HepG2 (cell line): ENCODE data around the gene ABHD18. TPM values are rescaled to one million over a fixed set of nuclear protein-coding genes. Genes with fewer than 3 reads are reported as not detected.

ENCODE experiments used
- ATAC-seq: fragments of 200-7000 bp; cut with Tn5 transposase; 3 replicates; pipeline ENCODE4 v1.9.1; 2020; ENCODE audit warnings: mild to moderate bottlenecking, moderate library complexity
- BruUV-seq: library from RNA; stranded (reverse); fragments of 400-500 nt; replicated peaks from 2 replicates; lab custom pipeline; 2021; lab: Mats Ljungman, UMichigan
- CTCF ChIA-PET: fragments of 300-600 bp; formaldehyde crosslinking; extraction: SDS; loops from one replicate; lab custom pipeline; 2021; ENCODE audit warnings: low total read pairs, inconsistent platforms, low intra/inter-chr PET ratio; lab: Yijun Ruan, JAX
- POLR2A ChIA-PET: fragments of 350-600 bp; sonication (Branson Sonifier 250); formaldehyde crosslinking; loops from one replicate; lab custom pipeline; 2020; ENCODE audit warnings: antibody characterized with exemption, inconsistent platforms; lab: Yijun Ruan, JAX
- DNase-seq: peaks from one replicate; pipeline ENCODE4 v3.0.0-alpha.2; 2015; ENCODE audit warnings: low spot score
- FAIRE-seq: peaks from 3 replicates; lab custom pipeline; 2011; peaks lifted over from hg19 to GRCh38; lab: Jason Lieb, UNC
- H2AFZ ChIP-seq: one replicate; pipeline ENCODE4 v1.6.1; 2011; ENCODE audit warnings: low read length, inconsistent platforms
- H3K27ac ChIP-seq: fragments of 300-600 bp; 3 replicates; pipeline ENCODE4 v1.8.0; 2011; ENCODE audit warnings: mixed run types, mild to moderate bottlenecking, mixed read lengths, low read length, inconsistent platforms; ENCODE audit not compliant: insufficient read depth; ENCODE audit errors: extremely low read length
- H3K27me3 ChIP-seq, 2 experiments: fragments of 200-600 bp in 1 of 2; 2 replicates in 1 of 2; 3 replicates in 1 of 2; pipeline versions ENCODE4 v1.6.0 to v1.8.0; 2011; ENCODE audit warnings: low read length in 2 of 2, mild to moderate bottlenecking in 2 of 2, moderate library complexity in 2 of 2, inconsistent platforms in 1 of 2; ENCODE audit not compliant: insufficient read depth in 2 of 2, control insufficient read depth in 1 of 2
- H3K36me3 ChIP-seq, 2 experiments: fragments of 200-600 bp in 1 of 2; replicated peaks in 1 of 2; 2 replicates in 1 of 2; 3 replicates in 1 of 2; pipeline versions ENCODE4 v1.5.1 to v1.8.0; 2011; ENCODE audit warnings: low read length in 2 of 2, inconsistent platforms in 1 of 2; ENCODE audit not compliant: insufficient read depth in 2 of 2, control insufficient read depth in 1 of 2
- H3K4me1 ChIP-seq: 2 replicates; pipeline ENCODE4 v1.5.1; 2012; ENCODE audit warnings: low read length, inconsistent platforms; ENCODE audit not compliant: insufficient read depth
- H3K4me2 ChIP-seq: 2 replicates; pipeline ENCODE4 v1.6.0; 2011; ENCODE audit warnings: low read depth, low read length, inconsistent platforms
- H3K4me3 ChIP-seq, 3 experiments: fragments of 200-600 bp in 1 of 3; sonication (generic), shearing (Covaris generic) in 1 of 3; replicated peaks in 1 of 3; 2 replicates each; pipeline ENCODE4 v1.5.1; 2011 to 2016; ENCODE audit warnings: low read length in 3 of 3, inconsistent platforms in 2 of 3, low read depth in 2 of 3, mild to moderate bottlenecking in 2 of 3, control low read depth in 1 of 3, mixed read lengths in 1 of 3; ENCODE audit not compliant: insufficient read depth in 1 of 3
- H3K79me2 ChIP-seq: one replicate; pipeline ENCODE4 v1.6.1; 2011; ENCODE audit warnings: low read length, inconsistent platforms; ENCODE audit not compliant: insufficient read depth
- H3K9ac ChIP-seq: 2 replicates; pipeline ENCODE4 v1.6.0; 2011; ENCODE audit warnings: mild to moderate bottlenecking, low read depth, low read length, inconsistent platforms; ENCODE audit not compliant: insufficient read depth
- H3K9me3 ChIP-seq: 2 replicates; pipeline ENCODE4 v1.5.1; 2012; ENCODE audit warnings: mild to moderate bottlenecking, low read length
- H4K20me1 ChIP-seq: 2 replicates; pipeline ENCODE4 v1.6.0; 2011; ENCODE audit warnings: inconsistent platforms, mild to moderate bottlenecking, low read length, moderate library complexity; ENCODE audit not compliant: insufficient read depth
- CEBPB ChIP-seq: IDR thresholded peaks from 2 replicates; pipeline ENCODE4 v1.6.1; 2011; ENCODE audit warnings: low read depth, low read length, improper control_type of control experiment, borderline replicate concordance
- CENPT ChIP-seq: sonication (generic); formaldehyde crosslinking; IDR thresholded peaks from 2 replicates; pipeline ENCODE4 v1.8.0; 2022; ENCODE audit warnings: low read depth, mild to moderate bottlenecking, moderate library complexity, missing genetic modification reagents
- FOXJ3 ChIP-seq: sonication (generic); formaldehyde crosslinking; IDR thresholded peaks from 2 replicates; pipeline ENCODE4 v1.4.0; 2020; ENCODE audit warnings: missing genetic modification reagents, mild to moderate bottlenecking, borderline replicate concordance
- GATAD2A ChIP-seq: IDR thresholded peaks from 2 replicates; pipeline ENCODE4 v1.6.1; 2016
- HMG20A ChIP-seq: IDR thresholded peaks from 2 replicates; pipeline ENCODE4 v1.6.1; 2016; ENCODE audit warnings: borderline replicate concordance
- SIX4 ChIP-seq: sonication (generic); formaldehyde crosslinking; IDR thresholded peaks from 2 replicates; pipeline ENCODE4 v1.4.0; 2020; ENCODE audit warnings: missing genetic modification reagents
- TMF1 ChIP-seq: sonication (generic); formaldehyde crosslinking; IDR thresholded peaks from 2 replicates; pipeline ENCODE4 v1.8.1; 2022; ENCODE audit warnings: low read depth, missing genetic modification reagents
- ZNF121 ChIP-seq: sonication (generic); formaldehyde crosslinking; IDR thresholded peaks from 2 replicates; pipeline ENCODE4 v1.5.0; 2020; ENCODE audit warnings: mild to moderate bottlenecking, missing genetic modification reagents
- WGBS: methylation state at CpG from one replicate; pipeline ENCODE4 v1.1.6; 2017; ENCODE audit warnings: low lambda C conversion rate; 5-methylcytosine and 5-hydroxymethylcytosine counted together
- in situ Hi-C: cut with HindIII; loops from 2 replicates; pipeline ENCODE4 v1.10.0; 2017; ENCODE audit warnings: low pct_unique_long_range_greater_than_20kb; ENCODE audit not compliant: extremely low pct_ligation_motif_present
- intact Hi-C: fragments of 100-400 bp; cut with micrococcal nuclease; formaldehyde crosslinking; loops from one replicate; pipeline ENCODE4 v1.10.0; 2022; ENCODE audit not compliant: unreplicated experiment
- polyA plus RNA-seq, 8 experiments: library from polyadenylated mRNA; depleted of rRNA in 3 of 8; stranded (reverse) in 7 of 8; unstranded in 1 of 8; fragments of >200 nt; fragmentation: Illumina TruSeq in 4 of 8; extraction: Trizol in 4 of 8; gene quantifications; 2 replicates each; pipeline versions ENCODE4 v1.2.1 to v1.2.3, GENCODE V29; 2011 to 2016; ENCODE audit warnings: low read depth in 4 of 8, missing spikeins in 1 of 8, mixed read lengths in 1 of 8; ENCODE audit not compliant: insufficient read depth in 1 of 8
- total RNA-seq, 5 experiments: library from RNA; depleted of rRNA; stranded (reverse); fragments of >200 nt; fragmentation: Illumina TruSeq; extraction: Trizol; gene quantifications; 2 replicates each; pipeline ENCODE4 v1.2.3, GENCODE V29; 2016; ENCODE audit warnings: low read depth in 1 of 5
- TF ChIP-seq, protein P1 (sequence below): sonication (generic); formaldehyde crosslinking; IDR thresholded peaks from 2 replicates; pipeline ENCODE4 v1.4.0; 2020; ENCODE audit warnings: missing genetic modification reagents
- TF ChIP-seq, protein P2 (sequence below): sonication (generic); formaldehyde crosslinking; IDR thresholded peaks from 2 replicates; pipeline ENCODE4 v1.8.1; 2023; ENCODE audit warnings: mild to moderate bottlenecking, missing genetic modification reagents

ABHD18 gene
- total and polyA plus RNA-seq, 2 of the 13 experiments (the other 11 are each of a cell fraction or from before 2014, with no cell fraction given): 5.5 to 16.3 TPM

- no peak overlapping the region for H3K4me2 ChIP-seq
- ChIA-PET POLR2A (no interaction called here), CTCF (no interaction called here)
- no peak overlapping the region for H3K27ac ChIP-seq
- no peak overlapping the region for H3K4me3 ChIP-seq
- peaks cover 2 to 8% of the 10 kb centered on the region in 2 experiments; a peak in 2 of 5 replicates for H3K36me3 ChIP-seq
- H3K27me3 ChIP-seq: no peaks in the 10 kb centered on the region
- no peak overlapping the region for H3K9ac ChIP-seq
- no TSS peak for BruUV-seq
- FAIRE-seq (no peak), DNase-seq (no peak), ATAC-seq (no peak)
- H3K4me1 ChIP-seq: peaks cover 25% of the 10 kb centered on the region
- intact Hi-C loops: no loop called here
- H4K20me1 ChIP-seq: no peaks in the 10 kb centered on the region
- TF ChIP-seq CENPT (CRISPR knock-in tag) (no peak), ZNF121 (CRISPR knock-in tag) (peak; percentile 84; the same call in 1 of the 2 replicates)
- in situ Hi-C loops: no loop called here
- over 99% methylated on average over 4 of the region's 4 CpGs for WGBS
- H3K79me2 ChIP-seq: no peaks in the 10 kb centered on the region
- no peaks in the 10 kb centered on the region for H3K9me3 ChIP-seq
- H2AFZ ChIP-seq: no peak overlapping the region
Measured at GRCh38 chr4:128029907-128030306, 64.7 kb downstream of the ABHD18 start.

GRCh38 chr4:128031756-128032384 is 66.7 kb downstream of the ABHD18 start:
- Histone ChIP-seq H3K27ac (peak overlapping the region; percentile 65), H2AFZ (no peak overlapping the region), H4K20me1 (no peaks in the 10 kb centered on the region), H3K79me2 (no peaks in the 10 kb centered on the region), H3K36me3 (peaks cover 2 to 8% of the 10 kb centered on the region in 2 experiments; a peak in 2 of 5 replicates), H3K27me3 (no peaks in the 10 kb centered on the region), H3K9me3 (no peaks in the 10 kb centered on the region), H3K4me1 (peaks cover 25% of the 10 kb centered on the region), H3K9ac (no peak overlapping the region; the same call in 1 of the 2 replicates), H3K4me3 (no peak overlapping the region), H3K4me2 (no peak overlapping the region; the same call in 1 of the 2 replicates)
- in situ Hi-C loops: no loop called here
- 26% methylated on average over 3 of the region's 3 CpGs for WGBS
- intact Hi-C loops: no loop called here
- DNase-seq: peak; percentile 57
- BruUV-seq: no TSS peak
- peak; percentile 94 for ATAC-seq
- ChIA-PET POLR2A (no interaction called here), CTCF (no interaction called here)
- FAIRE-seq: no peak
- TF ChIP-seq TMF1 (CRISPR knock-in tag): no peak
- TF ChIP-seq, protein P1, sequence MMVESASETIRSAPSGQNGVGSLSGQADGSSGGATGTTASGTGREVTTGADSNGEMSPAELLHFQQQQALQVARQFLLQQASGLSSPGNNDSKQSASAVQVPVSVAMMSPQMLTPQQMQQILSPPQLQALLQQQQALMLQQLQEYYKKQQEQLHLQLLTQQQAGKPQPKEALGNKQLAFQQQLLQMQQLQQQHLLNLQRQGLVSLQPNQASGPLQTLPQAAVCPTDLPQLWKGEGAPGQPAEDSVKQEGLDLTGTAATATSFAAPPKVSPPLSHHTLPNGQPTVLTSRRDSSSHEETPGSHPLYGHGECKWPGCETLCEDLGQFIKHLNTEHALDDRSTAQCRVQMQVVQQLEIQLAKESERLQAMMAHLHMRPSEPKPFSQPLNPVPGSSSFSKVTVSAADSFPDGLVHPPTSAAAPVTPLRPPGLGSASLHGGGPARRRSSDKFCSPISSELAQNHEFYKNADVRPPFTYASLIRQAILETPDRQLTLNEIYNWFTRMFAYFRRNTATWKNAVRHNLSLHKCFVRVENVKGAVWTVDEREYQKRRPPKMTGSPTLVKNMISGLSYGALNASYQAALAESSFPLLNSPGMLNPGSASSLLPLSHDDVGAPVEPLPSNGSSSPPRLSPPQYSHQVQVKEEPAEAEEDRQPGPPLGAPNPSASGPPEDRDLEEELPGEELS (CRISPR knock-in tag): peak; percentile 22; the same call in 1 of the 2 replicates
- peak; percentile 14; the same call in 1 of the 2 replicates for TF ChIP-seq HMG20A (CRISPR knock-in tag)
- peak; percentile 17; the same call in 1 of the 2 replicates for TF ChIP-seq FOXJ3
- peak; percentile 86 for TF ChIP-seq CEBPB
- peak; percentile 35; the same call in 1 of the 2 replicates for TF ChIP-seq GATAD2A
- TF ChIP-seq, protein P2, sequence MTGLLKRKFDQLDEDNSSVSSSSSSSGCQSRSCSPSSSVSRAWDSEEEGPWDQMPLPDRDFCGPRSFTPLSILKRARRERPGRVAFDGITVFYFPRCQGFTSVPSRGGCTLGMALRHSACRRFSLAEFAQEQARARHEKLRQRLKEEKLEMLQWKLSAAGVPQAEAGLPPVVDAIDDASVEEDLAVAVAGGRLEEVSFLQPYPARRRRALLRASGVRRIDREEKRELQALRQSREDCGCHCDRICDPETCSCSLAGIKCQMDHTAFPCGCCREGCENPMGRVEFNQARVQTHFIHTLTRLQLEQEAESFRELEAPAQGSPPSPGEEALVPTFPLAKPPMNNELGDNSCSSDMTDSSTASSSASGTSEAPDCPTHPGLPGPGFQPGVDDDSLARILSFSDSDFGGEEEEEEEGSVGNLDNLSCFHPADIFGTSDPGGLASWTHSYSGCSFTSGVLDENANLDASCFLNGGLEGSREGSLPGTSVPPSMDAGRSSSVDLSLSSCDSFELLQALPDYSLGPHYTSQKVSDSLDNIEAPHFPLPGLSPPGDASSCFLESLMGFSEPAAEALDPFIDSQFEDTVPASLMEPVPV (CRISPR knock-in tag): no peak
- peak; percentile 51; the same call in 1 of the 2 replicates for TF ChIP-seq SIX4
